OCI-LY1 (cell line): Measurements from ENCODE around the gene TMEM260.

Source experiments
- EZH2 ChIP-seq: fragments of 200-600 bp; sonication (generic), shearing (Covaris generic); IDR thresholded peaks from 2 replicates; pipeline ENCODE4 v1.8.0; 2017; ENCODE audit warnings: borderline replicate concordance, mixed run types, mild to moderate bottlenecking, antibody characterized with exemption, low read length, moderate library complexity, mixed read lengths
- TF ChIP-seq, protein P1 (sequence below): fragments of 200-600 bp; sonication (generic), shearing (Covaris generic); IDR thresholded peaks from 2 replicates; pipeline ENCODE4 v1.5.1; 2017; ENCODE audit warnings: mild to moderate bottlenecking, antibody characterized with exemption, low read length, moderate library complexity, mixed read lengths

DNA sequence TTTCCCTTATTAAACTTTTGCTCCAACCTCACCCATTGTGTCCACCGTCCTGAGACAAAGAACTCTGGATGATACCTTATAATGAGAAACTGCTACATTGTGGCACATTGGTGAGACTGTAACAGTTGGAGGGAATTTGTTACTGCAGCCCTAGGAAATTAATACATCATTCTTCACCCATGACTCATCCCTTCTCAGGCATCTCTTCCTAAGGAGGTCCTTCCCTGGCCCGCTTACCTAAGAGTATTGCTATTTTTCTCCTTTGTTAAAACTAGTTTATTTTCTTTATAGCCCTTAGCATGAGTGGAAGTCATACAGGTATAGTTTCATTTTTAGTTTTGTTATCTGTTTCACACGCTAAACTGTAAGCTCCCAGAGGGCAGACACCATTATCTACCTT lies 87.1 kb downstream of the TMEM260 start:
- TF ChIP-seq, protein P1, sequence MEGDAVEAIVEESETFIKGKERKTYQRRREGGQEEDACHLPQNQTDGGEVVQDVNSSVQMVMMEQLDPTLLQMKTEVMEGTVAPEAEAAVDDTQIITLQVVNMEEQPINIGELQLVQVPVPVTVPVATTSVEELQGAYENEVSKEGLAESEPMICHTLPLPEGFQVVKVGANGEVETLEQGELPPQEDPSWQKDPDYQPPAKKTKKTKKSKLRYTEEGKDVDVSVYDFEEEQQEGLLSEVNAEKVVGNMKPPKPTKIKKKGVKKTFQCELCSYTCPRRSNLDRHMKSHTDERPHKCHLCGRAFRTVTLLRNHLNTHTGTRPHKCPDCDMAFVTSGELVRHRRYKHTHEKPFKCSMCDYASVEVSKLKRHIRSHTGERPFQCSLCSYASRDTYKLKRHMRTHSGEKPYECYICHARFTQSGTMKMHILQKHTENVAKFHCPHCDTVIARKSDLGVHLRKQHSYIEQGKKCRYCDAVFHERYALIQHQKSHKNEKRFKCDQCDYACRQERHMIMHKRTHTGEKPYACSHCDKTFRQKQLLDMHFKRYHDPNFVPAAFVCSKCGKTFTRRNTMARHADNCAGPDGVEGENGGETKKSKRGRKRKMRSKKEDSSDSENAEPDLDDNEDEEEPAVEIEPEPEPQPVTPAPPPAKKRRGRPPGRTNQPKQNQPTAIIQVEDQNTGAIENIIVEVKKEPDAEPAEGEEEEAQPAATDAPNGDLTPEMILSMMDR, result no peak
- no peak for TF ChIP-seq EZH2
